ENCODE measurements around the gene NAMPT. TPM values are rescaled to one million over a fixed set of nuclear protein-coding genes. Genes with fewer than 3 reads are reported as not detected.

Gene NAMPT
- total RNA-seq, 6 experiments from 2014 or later = 36.4 to 52.1 (median 44.6) TPM

GRCh38 chr7:106223156-106223555, 61.6 kb downstream of the NAMPT start:
- no peak for DNase-seq
- Mint-ChIP-seq H3K4me1 (ENCODE audit: low read depth) (peaks cover 28% of the 10 kb centered on the region), H3K27me3 (ENCODE audit: insufficient read depth) (peaks cover 9% of the 10 kb centered on the region), H3K36me3 (ENCODE audit: low read depth) (0 out of 2 replicates have a peak, but pooled peaks cover 5% of the 10 kb centered on the region), H3K9me3 (no peaks in the 10 kb centered on the region), H3K4me3 (no peak overlapping the region), H3K27ac (no peak overlapping the region)
- TF ChIP-seq, protein P1, sequence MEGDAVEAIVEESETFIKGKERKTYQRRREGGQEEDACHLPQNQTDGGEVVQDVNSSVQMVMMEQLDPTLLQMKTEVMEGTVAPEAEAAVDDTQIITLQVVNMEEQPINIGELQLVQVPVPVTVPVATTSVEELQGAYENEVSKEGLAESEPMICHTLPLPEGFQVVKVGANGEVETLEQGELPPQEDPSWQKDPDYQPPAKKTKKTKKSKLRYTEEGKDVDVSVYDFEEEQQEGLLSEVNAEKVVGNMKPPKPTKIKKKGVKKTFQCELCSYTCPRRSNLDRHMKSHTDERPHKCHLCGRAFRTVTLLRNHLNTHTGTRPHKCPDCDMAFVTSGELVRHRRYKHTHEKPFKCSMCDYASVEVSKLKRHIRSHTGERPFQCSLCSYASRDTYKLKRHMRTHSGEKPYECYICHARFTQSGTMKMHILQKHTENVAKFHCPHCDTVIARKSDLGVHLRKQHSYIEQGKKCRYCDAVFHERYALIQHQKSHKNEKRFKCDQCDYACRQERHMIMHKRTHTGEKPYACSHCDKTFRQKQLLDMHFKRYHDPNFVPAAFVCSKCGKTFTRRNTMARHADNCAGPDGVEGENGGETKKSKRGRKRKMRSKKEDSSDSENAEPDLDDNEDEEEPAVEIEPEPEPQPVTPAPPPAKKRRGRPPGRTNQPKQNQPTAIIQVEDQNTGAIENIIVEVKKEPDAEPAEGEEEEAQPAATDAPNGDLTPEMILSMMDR (IDR thresholded peaks at IDR 0.05) = no peak

- peaks cover 34% of the 10 kb centered on the region for H3K4me1 Mint-ChIP-seq (ENCODE audit: low read depth)
- 0 out of 2 replicates have a peak, but pooled peaks cover 5% of the 10 kb centered on the region for H3K36me3 Mint-ChIP-seq (ENCODE audit: low read depth)
- TF ChIP-seq, protein P1 (IDR thresholded peaks at IDR 0.05) = no peak
- no peak for DNase-seq
- H3K27me3 Mint-ChIP-seq (ENCODE audit: insufficient read depth) = peaks cover 9% of the 10 kb centered on the region
- no peak overlapping the region for H3K4me3 Mint-ChIP-seq
- H3K27ac Mint-ChIP-seq = no peak overlapping the region
- H3K9me3 Mint-ChIP-seq = no peaks in the 10 kb centered on the region
Measured at GRCh38 chr7:106222545-106222944, 62.2 kb downstream of the NAMPT start.

GRCh38 chr7:106220307-106220706, 64.5 kb downstream of the NAMPT start:
- H3K9me3 Mint-ChIP-seq = no peaks in the 10 kb centered on the region
- no peak for DNase-seq
- H3K27ac Mint-ChIP-seq = no peak overlapping the region
- peaks cover 6% of the 10 kb centered on the region for H3K27me3 Mint-ChIP-seq (ENCODE audit: insufficient read depth)
- 0 out of 2 replicates have a peak, but pooled peaks cover 5% of the 10 kb centered on the region for H3K36me3 Mint-ChIP-seq (ENCODE audit: low read depth)
- TF ChIP-seq, protein P1 (IDR thresholded peaks at IDR 0.05) = no peak
- H3K4me1 Mint-ChIP-seq (ENCODE audit: low read depth) = peaks cover 43% of the 10 kb centered on the region
- H3K4me3 Mint-ChIP-seq = no peak overlapping the region

GRCh38 chr7:106219170-106219569, 65.6 kb downstream of the NAMPT start:
- Mint-ChIP-seq H3K36me3 (ENCODE audit: low read depth) (0 out of 2 replicates have a peak, but pooled peaks cover 5% of the 10 kb centered on the region), H3K4me1 (ENCODE audit: low read depth) (peaks cover 43% of the 10 kb centered on the region), H3K4me3 (no peak overlapping the region), H3K27me3 (ENCODE audit: insufficient read depth) (peaks cover 6% of the 10 kb centered on the region), H3K9me3 (no peaks in the 10 kb centered on the region), H3K27ac (no peak overlapping the region)
- TF ChIP-seq, protein P1 (IDR thresholded peaks at IDR 0.05) = no peak
- DNase-seq = no peak

DNA sequence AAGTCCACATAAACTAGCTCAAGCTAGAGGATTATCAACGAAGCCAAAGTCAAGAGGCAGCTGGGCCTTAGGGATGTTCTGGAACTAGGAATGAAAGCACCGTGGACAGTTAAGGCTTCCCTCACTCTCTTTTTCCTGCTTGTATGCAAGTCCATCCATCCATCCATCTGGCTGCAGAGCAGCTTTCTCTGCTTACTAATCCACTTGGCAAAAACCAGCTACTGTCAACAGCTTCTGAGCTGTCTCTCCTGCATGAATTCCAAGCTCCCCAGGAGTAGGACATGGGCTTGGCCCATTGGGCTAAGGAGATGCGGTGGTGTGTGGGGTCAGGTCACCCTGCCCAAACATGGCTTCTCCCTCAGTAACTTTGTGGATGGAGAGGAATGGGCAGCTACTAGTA, 66.2 kb downstream of the NAMPT start:
- TF ChIP-seq, protein P1 (IDR thresholded peaks at IDR 0.05) = no peak
- Mint-ChIP-seq H3K27ac (no peak overlapping the region), H3K27me3 (ENCODE audit: insufficient read depth) (peaks cover 6% of the 10 kb centered on the region), H3K4me1 (ENCODE audit: low read depth) (peaks cover 43% of the 10 kb centered on the region), H3K36me3 (ENCODE audit: low read depth) (0 out of 2 replicates have a peak, but pooled peaks cover 5% of the 10 kb centered on the region), H3K4me3 (no peak overlapping the region), H3K9me3 (no peaks in the 10 kb centered on the region)
- DNase-seq = no peak
